ENCODE measurements around the gene IKZF5.

DNA sequence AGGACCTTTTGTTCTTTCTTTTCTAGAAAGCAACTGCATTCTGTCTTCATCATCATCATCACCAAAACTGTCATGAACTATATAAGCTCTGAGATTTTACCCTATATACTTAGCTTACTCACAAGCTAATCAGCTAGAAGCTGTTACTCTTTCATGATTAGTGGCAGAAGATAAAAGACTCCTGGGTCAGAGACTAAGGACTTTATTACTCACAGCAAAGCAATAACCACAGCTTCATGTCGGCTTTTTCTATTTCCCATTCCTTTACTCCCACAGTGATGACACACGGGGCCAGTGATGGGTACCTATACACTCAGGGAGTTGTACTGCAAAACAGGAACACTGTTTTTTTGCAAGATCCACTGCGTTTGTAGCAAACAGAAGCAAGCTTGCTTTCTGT is 46.2 kb downstream of the IKZF5 start:
- TF ChIP-seq, protein P1, sequence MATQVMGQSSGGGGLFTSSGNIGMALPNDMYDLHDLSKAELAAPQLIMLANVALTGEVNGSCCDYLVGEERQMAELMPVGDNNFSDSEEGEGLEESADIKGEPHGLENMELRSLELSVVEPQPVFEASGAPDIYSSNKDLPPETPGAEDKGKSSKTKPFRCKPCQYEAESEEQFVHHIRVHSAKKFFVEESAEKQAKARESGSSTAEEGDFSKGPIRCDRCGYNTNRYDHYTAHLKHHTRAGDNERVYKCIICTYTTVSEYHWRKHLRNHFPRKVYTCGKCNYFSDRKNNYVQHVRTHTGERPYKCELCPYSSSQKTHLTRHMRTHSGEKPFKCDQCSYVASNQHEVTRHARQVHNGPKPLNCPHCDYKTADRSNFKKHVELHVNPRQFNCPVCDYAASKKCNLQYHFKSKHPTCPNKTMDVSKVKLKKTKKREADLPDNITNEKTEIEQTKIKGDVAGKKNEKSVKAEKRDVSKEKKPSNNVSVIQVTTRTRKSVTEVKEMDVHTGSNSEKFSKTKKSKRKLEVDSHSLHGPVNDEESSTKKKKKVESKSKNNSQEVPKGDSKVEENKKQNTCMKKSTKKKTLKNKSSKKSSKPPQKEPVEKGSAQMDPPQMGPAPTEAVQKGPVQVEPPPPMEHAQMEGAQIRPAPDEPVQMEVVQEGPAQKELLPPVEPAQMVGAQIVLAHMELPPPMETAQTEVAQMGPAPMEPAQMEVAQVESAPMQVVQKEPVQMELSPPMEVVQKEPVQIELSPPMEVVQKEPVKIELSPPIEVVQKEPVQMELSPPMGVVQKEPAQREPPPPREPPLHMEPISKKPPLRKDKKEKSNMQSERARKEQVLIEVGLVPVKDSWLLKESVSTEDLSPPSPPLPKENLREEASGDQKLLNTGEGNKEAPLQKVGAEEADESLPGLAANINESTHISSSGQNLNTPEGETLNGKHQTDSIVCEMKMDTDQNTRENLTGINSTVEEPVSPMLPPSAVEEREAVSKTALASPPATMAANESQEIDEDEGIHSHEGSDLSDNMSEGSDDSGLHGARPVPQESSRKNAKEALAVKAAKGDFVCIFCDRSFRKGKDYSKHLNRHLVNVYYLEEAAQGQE (IDR thresholded peaks at IDR 0.05; ENCODE audit: insufficient read depth in 1 of 2, low read depth in 2 of 2, low read length in 1 of 2), result no peak
- TF ChIP-seq, protein P2, sequence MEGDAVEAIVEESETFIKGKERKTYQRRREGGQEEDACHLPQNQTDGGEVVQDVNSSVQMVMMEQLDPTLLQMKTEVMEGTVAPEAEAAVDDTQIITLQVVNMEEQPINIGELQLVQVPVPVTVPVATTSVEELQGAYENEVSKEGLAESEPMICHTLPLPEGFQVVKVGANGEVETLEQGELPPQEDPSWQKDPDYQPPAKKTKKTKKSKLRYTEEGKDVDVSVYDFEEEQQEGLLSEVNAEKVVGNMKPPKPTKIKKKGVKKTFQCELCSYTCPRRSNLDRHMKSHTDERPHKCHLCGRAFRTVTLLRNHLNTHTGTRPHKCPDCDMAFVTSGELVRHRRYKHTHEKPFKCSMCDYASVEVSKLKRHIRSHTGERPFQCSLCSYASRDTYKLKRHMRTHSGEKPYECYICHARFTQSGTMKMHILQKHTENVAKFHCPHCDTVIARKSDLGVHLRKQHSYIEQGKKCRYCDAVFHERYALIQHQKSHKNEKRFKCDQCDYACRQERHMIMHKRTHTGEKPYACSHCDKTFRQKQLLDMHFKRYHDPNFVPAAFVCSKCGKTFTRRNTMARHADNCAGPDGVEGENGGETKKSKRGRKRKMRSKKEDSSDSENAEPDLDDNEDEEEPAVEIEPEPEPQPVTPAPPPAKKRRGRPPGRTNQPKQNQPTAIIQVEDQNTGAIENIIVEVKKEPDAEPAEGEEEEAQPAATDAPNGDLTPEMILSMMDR (IDR thresholded peaks at IDR 0.05), result no peak
- TF ChIP-seq TCF7L2 (IDR thresholded peaks at IDR 0.05; ENCODE audit: low read depth, low read length), result no peak
- no peak for TF ChIP-seq SIN3A (IDR thresholded peaks at IDR 0.05; ENCODE audit: borderline replicate concordance, insufficient read depth, low read depth, low read length)
- TF ChIP-seq POLR2AphosphoS5 (IDR thresholded peaks at IDR 0.05; ENCODE audit: low read depth, low read length), result no peak
